ENCODE measurements around the gene TMEM270. TPM values are rescaled to one million over a fixed set of nuclear protein-coding genes. Genes with fewer than 3 reads are reported as not detected.

TMEM270 gene
- total and polyA plus RNA-seq, 2 of the 8 experiments (the other 6 are each of a cell fraction or from before 2014, with no cell fraction given), result 0.26 TPM; not detected in 1

DNA sequence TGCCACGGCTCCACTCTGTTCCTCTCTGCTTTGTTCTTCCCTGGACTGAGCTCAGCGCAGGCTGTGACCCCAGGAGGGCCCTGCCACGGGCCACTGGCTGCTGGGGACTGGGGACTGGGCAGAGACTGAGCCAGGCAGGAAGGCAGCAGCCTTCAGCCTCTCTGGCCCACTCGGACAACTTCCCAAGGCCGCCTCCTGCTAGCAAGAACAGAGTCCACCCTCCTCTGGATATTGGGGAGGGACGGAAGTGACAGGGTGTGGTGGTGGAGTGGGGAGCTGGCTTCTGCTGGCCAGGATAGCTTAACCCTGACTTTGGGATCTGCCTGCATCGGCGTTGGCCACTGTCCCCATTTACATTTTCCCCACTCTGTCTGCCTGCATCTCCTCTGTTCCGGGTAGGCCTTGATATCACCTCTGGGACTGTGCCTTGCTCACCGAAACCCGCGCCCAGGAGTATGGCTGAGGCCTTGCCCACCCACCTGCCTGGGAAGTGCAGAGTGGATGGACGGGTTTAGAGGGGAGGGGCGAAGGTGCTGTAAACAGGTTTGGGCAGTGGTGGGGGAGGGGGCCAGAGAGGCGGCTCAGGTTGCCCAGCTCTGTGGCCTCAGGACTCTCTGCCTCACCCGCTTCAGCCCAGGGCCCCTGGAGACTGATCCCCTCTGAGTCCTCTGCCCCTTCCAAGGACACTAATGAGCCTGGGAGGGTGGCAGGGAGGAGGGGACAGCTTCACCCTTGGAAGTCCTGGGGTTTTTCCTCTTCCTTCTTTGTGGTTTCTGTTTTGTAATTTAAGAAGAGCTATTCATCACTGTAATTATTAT lies 28.9 kb upstream of the TMEM270 start (continued):
- TF ChIP-seq POLR2A (IDR thresholded peaks at IDR 0.05; ENCODE audit: control extremely low read depth in 1 of 2, low read depth in 2 of 2, low read length in 2 of 2) (peak in 1 of 2 experiments; percentile 93; a peak in 2 of 3 replicates), GABPA (IDR thresholded peaks at IDR 0.05; ENCODE audit: borderline replicate concordance, insufficient read depth, low read length) (no peak), JUN (IDR thresholded peaks at IDR 0.05; ENCODE audit: low read depth, low read length) (no peak), CTBP2 (IDR thresholded peaks at IDR 0.05; ENCODE audit: borderline replicate concordance, insufficient read depth, insufficient read length, low read length) (peak; percentile 81), MAFK (IDR thresholded peaks at IDR 0.05; ENCODE audit: low read depth, low read length) (no peak), RFX5 (IDR thresholded peaks at IDR 0.05; ENCODE audit: borderline replicate concordance, low read depth, low read length) (no peak), SIRT6 (IDR thresholded peaks at IDR 0.05; ENCODE audit: low read length) (no peak), SIN3A (conservative IDR thresholded peaks at IDR 0.05 in 1 of 2, IDR thresholded peaks at IDR 0.05 in 1 of 2; ENCODE audit: low read depth in 1 of 2, low read length in 2 of 2) (0 out of 4 replicates have a peak, but pooled peaks of 1 of the 2 experiments have one; percentile 45), RNF2 (IDR thresholded peaks at IDR 0.05; ENCODE audit: borderline replicate concordance, low read depth, low read length, missing control alignments, poor library complexity, severe bottlenecking) (no peak), BCL11A (IDR thresholded peaks at IDR 0.05; ENCODE audit: low read depth in 2 of 2, low read length in 2 of 2) (no peak), KDM4A (IDR thresholded peaks at IDR 0.05; ENCODE audit: low read depth, low read length, severe bottlenecking) (no peak), EP300 (IDR thresholded peaks at IDR 0.05; ENCODE audit: borderline replicate concordance in 1 of 2, low read depth in 2 of 2, low read length in 2 of 2) (peak in 1 of 2 experiments; percentile 94; a peak in 2 of 3 replicates), CEBPB (IDR thresholded peaks at IDR 0.05; ENCODE audit: low read depth, low read length) (no peak), RAD21 (IDR thresholded peaks at IDR 0.05 in 1 of 2, conservative IDR thresholded peaks at IDR 0.05 in 1 of 2; ENCODE audit: low read depth in 2 of 2, low read length in 2 of 2) (peak; percentile 6 to 17; a peak in 1 of 4 replicates), JUND (IDR thresholded peaks at IDR 0.05; ENCODE audit: low read length) (no peak), PHF8 (conservative IDR thresholded peaks at IDR 0.05; ENCODE audit: low read depth, low read length) (no peak), SUZ12 (IDR thresholded peaks at IDR 0.05; ENCODE audit: low read length) (no peak), TAF7 (optimal IDR thresholded peaks at IDR 0.05; ENCODE audit: borderline replicate concordance, low read depth, low read length) (peak; percentile 63), TCF12 (IDR thresholded peaks at IDR 0.05; ENCODE audit: low read depth, low read length) (peak; percentile 85; the same call in 1 of the 2 replicates)
- TF ChIP-seq, protein P1, sequence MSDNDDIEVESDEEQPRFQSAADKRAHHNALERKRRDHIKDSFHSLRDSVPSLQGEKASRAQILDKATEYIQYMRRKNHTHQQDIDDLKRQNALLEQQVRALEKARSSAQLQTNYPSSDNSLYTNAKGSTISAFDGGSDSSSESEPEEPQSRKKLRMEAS (IDR thresholded peaks at IDR 0.05), result peak; percentile 87
